Measurements from ENCODE around the gene HCFC1.

Gene HCFC1

GRCh38 chrX:153925739-153926551 is 45.7 kb downstream of the HCFC1 start, which contains the start of gene ARHGAP4:
Gene ARHGAP4 (minus strand): TSS chrX:153926264. CDS start chrX:153926202, 62 bp downstream.
- Histone ChIP-seq H2BK12ac (ENCODE audit: low read length) (peak within 1 kb of the TSS; percentile 58), H3K23ac (ENCODE audit: low read depth, low read length, poor library complexity) (peak within 1 kb of the TSS; percentile 89), H2BK120ac (ENCODE audit: low read depth, low read length) (no peak within 1 kb of the TSS), H3K18ac (ENCODE audit: low read length) (peak within 1 kb of the TSS; percentile 76), H3K9me3 (replicated peaks in 1 of 2; ENCODE audit: control insufficient read depth in 2 of 2, insufficient read depth in 1 of 2, low read depth in 1 of 2, low read length in 2 of 2) (no peaks in the 10 kb centered on the region), H2BK15ac (ENCODE audit: low read length) (peak within 1 kb of the TSS; percentile 37), H3K27me3 (ENCODE audit: control insufficient read depth in 3 of 3, insufficient read depth in 3 of 3, low read depth in 1 of 3, low read length in 3 of 3) (peaks cover 0 to 37% (median 5%) of the 10 kb centered on the region in 3 experiments), H2AFZ (ENCODE audit: low read length) (peak within 1 kb of the TSS; percentile 38), H3K14ac (ENCODE audit: low read length) (no peak within 1 kb of the TSS), H3K4ac (ENCODE audit: low read length) (no peak within 1 kb of the TSS), H3K79me1 (ENCODE audit: low read depth, low read length) (no peaks in the 10 kb centered on the region), H2AK5ac (ENCODE audit: low read depth, low read length) (peak within 1 kb of the TSS; percentile 63), H3K4me3 (ENCODE audit: low read length in 2 of 2) (peak within 1 kb of the TSS; percentile 64 to 67), H3K9ac (ENCODE audit: low read depth, low read length, poor library complexity) (peak within 1 kb of the TSS; percentile 60), H2BK5ac (ENCODE audit: low read length) (no peak within 1 kb of the TSS), H4K91ac (ENCODE audit: low read depth, low read length, poor library complexity) (no peak within 1 kb of the TSS), H3K4me1 (ENCODE audit: control insufficient read depth in 2 of 2, insufficient read depth in 1 of 2, low read depth in 1 of 2, low read length in 2 of 2) (peaks cover 11 to 28% of the 10 kb centered on the region in 2 donors), H3K36me3 (replicated peaks in 1 of 2; ENCODE audit: control insufficient read depth in 2 of 2, insufficient read depth in 2 of 2, low read length in 2 of 2) (peaks cover 0 to 17% of the 10 kb centered on the region in 2 donors), H4K8ac (ENCODE audit: low read depth, low read length) (no peak within 1 kb of the TSS), H3K27ac (replicated peaks; ENCODE audit: low read length) (no peak within 1 kb of the TSS), H3K4me2 (ENCODE audit: insufficient read depth, low read length, poor library complexity, severe bottlenecking) (peak within 1 kb of the TSS; percentile 51)
- WGBS, 2 donors (ENCODE audit: extremely low coverage in 2 of 2, insufficient read length in 2 of 2, insufficient replicate concordance in 1 of 2), result no CpG with 5 or more reads among the region's 59 CpGs
- no peak for DNase-seq (ENCODE audit: low spot score)

- H2BK5ac ChIP-seq (ENCODE audit: low read length), result no peak overlapping the region
- H3K4ac ChIP-seq (ENCODE audit: low read length), result no peak overlapping the region
- H3K79me1 ChIP-seq (ENCODE audit: low read depth, low read length), result no peaks in the 10 kb centered on the region
- H3K9me3 ChIP-seq (replicated peaks in 1 of 2; ENCODE audit: control insufficient read depth in 2 of 2, insufficient read depth in 1 of 2, low read depth in 1 of 2, low read length in 2 of 2), result no peaks in the 10 kb centered on the region
- no peak overlapping the region for H2BK120ac ChIP-seq (ENCODE audit: low read depth, low read length)
- H2AFZ ChIP-seq (ENCODE audit: low read length), result no peak overlapping the region
- no peak overlapping the region for H4K91ac ChIP-seq (ENCODE audit: low read depth, low read length, poor library complexity)
- no peak overlapping the region for H3K4me2 ChIP-seq (ENCODE audit: insufficient read depth, low read length, poor library complexity, severe bottlenecking)
- no peak overlapping the region for H4K8ac ChIP-seq (ENCODE audit: low read depth, low read length)
- no CpG with 5 or more reads among the region's 4 CpGs for WGBS, 2 donors (ENCODE audit: extremely low coverage in 2 of 2, insufficient read length in 2 of 2, insufficient replicate concordance in 1 of 2)
- no peak overlapping the region for H3K14ac ChIP-seq (ENCODE audit: low read length)
- peak overlapping the region; percentile 34 for H3K23ac ChIP-seq (ENCODE audit: low read depth, low read length, poor library complexity)
- DNase-seq (ENCODE audit: low spot score), result no peak
- no peak overlapping the region for H2BK15ac ChIP-seq (ENCODE audit: low read length)
- H3K27me3 ChIP-seq (ENCODE audit: control insufficient read depth in 3 of 3, insufficient read depth in 3 of 3, low read depth in 1 of 3, low read length in 3 of 3), result peaks cover 0 to 38% (median 5%) of the 10 kb centered on the region in 3 experiments
- H3K27ac ChIP-seq (replicated peaks; ENCODE audit: low read length), result no peak overlapping the region
- no peak overlapping the region for H3K9ac ChIP-seq (ENCODE audit: low read depth, low read length, poor library complexity)
- no peak overlapping the region for H2AK5ac ChIP-seq (ENCODE audit: low read depth, low read length)
- H3K36me3 ChIP-seq (replicated peaks in 1 of 2; ENCODE audit: control insufficient read depth in 2 of 2, insufficient read depth in 2 of 2, low read length in 2 of 2), result peaks cover 0 to 11% of the 10 kb centered on the region in 2 donors
- no peak overlapping the region for H2BK12ac ChIP-seq (ENCODE audit: low read length)
- peaks cover 11 to 28% of the 10 kb centered on the region in 2 donors for H3K4me1 ChIP-seq (ENCODE audit: control insufficient read depth in 2 of 2, insufficient read depth in 1 of 2, low read depth in 1 of 2, low read length in 2 of 2)
- H3K18ac ChIP-seq (ENCODE audit: low read length), result no peak overlapping the region
- H3K4me3 ChIP-seq (ENCODE audit: low read length in 2 of 2), result no peak overlapping the region
These were observed 46.3 kb downstream of the HCFC1 start for GRCh38 chrX:153925387-153925738.

- H4K8ac ChIP-seq (ENCODE audit: low read depth, low read length), result no peak overlapping the region
- no peak overlapping the region for H3K4me3 ChIP-seq (ENCODE audit: low read length in 2 of 2)
- no peak overlapping the region for H2BK120ac ChIP-seq (ENCODE audit: low read depth, low read length)
- H2AK5ac ChIP-seq (ENCODE audit: low read depth, low read length), result no peak overlapping the region
- H3K4me1 ChIP-seq (ENCODE audit: control insufficient read depth in 2 of 2, insufficient read depth in 1 of 2, low read depth in 1 of 2, low read length in 2 of 2), result peaks cover 11 to 28% of the 10 kb centered on the region in 2 donors
- H3K14ac ChIP-seq (ENCODE audit: low read length), result no peak overlapping the region
- peaks cover 0 to 4% of the 10 kb centered on the region in 2 donors for H3K36me3 ChIP-seq (replicated peaks in 1 of 2; ENCODE audit: control insufficient read depth in 2 of 2, insufficient read depth in 2 of 2, low read length in 2 of 2)
- no peaks in the 10 kb centered on the region for H3K79me1 ChIP-seq (ENCODE audit: low read depth, low read length)
- peak overlapping the region; percentile 58 for H2AFZ ChIP-seq (ENCODE audit: low read length)
- no peak overlapping the region for H3K4me2 ChIP-seq (ENCODE audit: insufficient read depth, low read length, poor library complexity, severe bottlenecking)
- DNase-seq (ENCODE audit: low spot score), result no peak
- no peak overlapping the region for H4K91ac ChIP-seq (ENCODE audit: low read depth, low read length, poor library complexity)
- no peak overlapping the region for H2BK15ac ChIP-seq (ENCODE audit: low read length)
- H3K9ac ChIP-seq (ENCODE audit: low read depth, low read length, poor library complexity), result no peak overlapping the region
- H3K4ac ChIP-seq (ENCODE audit: low read length), result no peak overlapping the region
- H3K18ac ChIP-seq (ENCODE audit: low read length), result no peak overlapping the region
- no peak overlapping the region for H3K23ac ChIP-seq (ENCODE audit: low read depth, low read length, poor library complexity)
- no peaks in the 10 kb centered on the region for H3K9me3 ChIP-seq (replicated peaks in 1 of 2; ENCODE audit: control insufficient read depth in 2 of 2, insufficient read depth in 1 of 2, low read depth in 1 of 2, low read length in 2 of 2)
- no CpG with 5 or more reads among the region's 14 CpGs for WGBS, 2 donors (ENCODE audit: extremely low coverage in 2 of 2, insufficient read length in 2 of 2, insufficient replicate concordance in 1 of 2)
- H2BK5ac ChIP-seq (ENCODE audit: low read length), result no peak overlapping the region
- H2BK12ac ChIP-seq (ENCODE audit: low read length), result no peak overlapping the region
- no peak overlapping the region for H3K27ac ChIP-seq (replicated peaks; ENCODE audit: low read length)
- peaks cover 0 to 37% (median 5%) of the 10 kb centered on the region in 3 experiments for H3K27me3 ChIP-seq (ENCODE audit: control insufficient read depth in 3 of 3, insufficient read depth in 3 of 3, low read depth in 1 of 3, low read length in 3 of 3)
These were observed 47.3 kb downstream of the HCFC1 start for GRCh38 chrX:153924149-153924861.
